ENCODE results near the gene CDHR1.

- TF ChIP-seq POLR2A (IDR thresholded peaks at IDR 0.05) (no peak), POLR2AphosphoS5 (IDR thresholded peaks at IDR 0.05) (no peak), CTCF (IDR thresholded peaks at IDR 0.05) (no peak), EP300 (IDR thresholded peaks at IDR 0.05) (no peak)
Measured at GRCh38 chr10:84201244-84201606, 6.9 kb downstream of the CDHR1 start.

All from stomach (tissue), 4 donors.